GM12892 (cell line): ENCODE data around the gene ADAM15.

Experiments used
- POLR2A ChIP-seq: IDR thresholded peaks from 2 replicates; pipeline ENCODE4 v1.6.1; 2011; ENCODE audit warnings: low read depth, low read length, control low read depth
- POLR2AphosphoS5 ChIP-seq: IDR thresholded peaks from 2 replicates; pipeline ENCODE4 v1.6.1; 2011; ENCODE audit warnings: low read depth, low read length, control low read depth
- TAF1 ChIP-seq: IDR thresholded peaks from 2 replicates; pipeline ENCODE4 v1.6.1; 2011; ENCODE audit warnings: low read depth, mild to moderate bottlenecking, control low read depth, low read length, borderline replicate concordance

GRCh38 chr1:155023627-155024026 is 27.5 kb upstream of the ADAM15 start:
- TF ChIP-seq POLR2AphosphoS5 (no peak), POLR2A (no peak), TAF1 (no peak)
